DMS153 (cell line): Measurements from ENCODE around the gene LRP10.

Experiments used
- DNase-seq: peaks from one replicate; lab custom pipeline; 2025; lab: John Stamatoyannopoulos, UW

Gene LRP10

DNA sequence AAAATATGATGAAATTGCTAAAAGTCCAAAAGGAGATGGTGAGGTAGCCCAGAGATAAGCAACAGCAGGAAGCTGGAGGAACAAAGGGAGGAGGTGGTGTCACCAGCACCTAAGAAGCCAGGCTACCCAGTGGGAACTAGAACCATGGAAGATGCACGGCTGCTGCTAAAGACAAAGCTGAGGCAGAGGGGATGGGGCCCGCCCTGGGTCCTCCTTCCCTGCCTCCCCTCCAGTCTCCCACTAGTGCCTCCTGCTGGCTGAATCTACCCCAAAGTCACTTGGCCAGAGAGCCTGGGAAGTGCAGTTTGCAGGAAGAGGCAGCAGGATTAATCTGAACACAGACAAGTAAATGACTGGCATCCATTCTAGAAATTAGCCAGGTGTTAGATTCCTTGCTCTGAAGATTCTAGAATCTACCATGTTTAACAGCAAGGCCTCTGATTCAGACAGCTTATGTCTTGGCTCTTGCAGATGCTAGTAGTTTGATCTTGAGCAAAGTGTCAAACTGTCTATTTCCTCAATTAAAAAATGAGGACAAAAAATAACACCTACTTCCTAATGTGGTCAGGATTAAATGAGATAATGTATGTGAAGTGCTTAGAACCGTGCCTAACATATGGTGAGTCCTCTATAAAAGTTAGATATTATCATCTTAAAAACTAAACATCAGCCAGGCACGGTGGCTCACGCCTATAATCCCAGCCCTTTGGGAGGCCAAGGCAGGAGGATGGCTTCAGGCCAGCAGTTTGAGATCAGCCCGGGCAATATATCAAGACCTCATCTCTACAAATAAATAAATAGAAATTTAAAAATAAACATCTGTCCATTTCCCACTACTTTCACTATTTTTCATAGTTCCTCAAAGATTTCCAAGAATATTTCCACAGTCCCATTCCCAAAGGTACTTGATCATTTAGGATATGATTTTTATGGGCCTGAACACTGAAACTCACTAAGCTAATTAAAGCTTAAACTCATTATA lies 5.8 kb upstream of the LRP10 start:
- no peak for DNase-seq

DNA sequence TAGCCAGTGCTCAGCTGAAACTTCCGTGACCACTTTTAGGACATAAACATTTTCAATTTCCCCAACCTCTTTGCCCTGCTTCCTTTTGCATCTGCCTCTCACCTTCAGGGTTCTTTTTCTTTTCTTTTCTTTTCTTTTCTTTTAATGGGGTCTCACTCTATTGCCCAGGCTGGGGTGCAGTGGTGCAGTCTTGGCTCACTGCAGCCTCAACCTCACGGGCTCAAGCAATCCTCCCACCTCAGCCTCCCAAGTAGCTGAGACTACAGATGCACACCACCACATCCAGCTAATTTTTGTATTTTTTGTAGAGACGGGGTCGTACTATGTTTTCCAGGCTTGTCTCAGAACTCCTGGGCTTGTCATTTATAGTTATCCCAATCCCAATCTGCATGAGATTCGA lies 4.7 kb upstream of the LRP10 start:
- DNase-seq: no peak

DNA sequence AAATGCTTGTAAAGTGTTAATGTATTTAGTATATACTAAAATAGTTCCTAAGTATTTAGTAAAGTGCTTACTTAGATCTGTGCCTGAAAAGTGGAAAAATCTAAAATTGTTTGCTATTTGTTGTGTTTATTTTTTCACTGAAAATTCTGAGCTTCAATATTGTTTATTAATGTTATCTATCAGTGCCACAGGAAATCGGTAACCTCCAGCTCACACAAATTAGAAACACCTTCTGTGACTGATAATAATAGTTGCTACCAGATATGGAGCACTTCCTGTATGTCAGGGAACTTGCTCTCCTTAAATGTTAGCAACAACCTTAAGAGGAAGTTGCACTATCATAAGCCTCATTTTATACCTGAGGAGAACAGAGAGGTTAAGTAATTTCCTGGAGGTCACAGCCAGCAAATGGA lies 723 bp upstream of the LRP10 start:
- DNase-seq: no peak

DNA sequence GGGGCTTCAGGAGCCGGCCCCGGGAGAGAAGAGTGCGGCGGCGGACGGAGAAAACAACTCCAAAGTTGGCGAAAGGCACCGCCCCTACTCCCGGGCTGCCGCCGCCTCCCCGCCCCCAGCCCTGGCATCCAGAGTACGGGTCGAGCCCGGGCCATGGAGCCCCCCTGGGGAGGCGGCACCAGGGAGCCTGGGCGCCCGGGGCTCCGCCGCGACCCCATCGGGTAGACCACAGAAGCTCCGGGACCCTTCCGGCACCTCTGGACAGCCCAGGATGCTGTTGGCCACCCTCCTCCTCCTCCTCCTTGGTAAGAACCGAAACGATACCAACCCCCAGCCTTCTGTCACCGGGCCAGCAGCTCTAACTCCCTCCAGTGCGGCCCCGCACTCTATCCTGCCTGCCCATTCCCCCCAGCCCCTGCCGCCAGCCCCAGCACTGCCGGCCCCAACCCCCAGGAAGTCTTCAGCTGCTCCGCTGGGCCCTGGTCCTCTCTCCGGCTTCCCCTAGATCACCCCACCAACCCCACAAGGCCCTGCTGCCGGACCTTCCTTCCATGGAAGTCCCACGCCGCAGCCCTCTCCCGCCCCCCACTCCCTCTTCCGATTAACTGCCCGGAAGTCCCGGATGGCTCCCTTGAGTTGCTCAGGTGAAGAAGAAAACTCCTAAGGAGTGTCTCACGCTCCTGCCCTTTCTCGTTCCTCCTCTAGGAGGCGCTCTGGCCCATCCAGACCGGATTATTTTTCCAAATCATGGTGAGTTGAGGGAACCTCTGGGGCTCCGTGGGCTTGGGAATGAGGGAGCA lies 693 bp downstream of the LRP10 start:
- DNase-seq: peak; percentile 62

DNA sequence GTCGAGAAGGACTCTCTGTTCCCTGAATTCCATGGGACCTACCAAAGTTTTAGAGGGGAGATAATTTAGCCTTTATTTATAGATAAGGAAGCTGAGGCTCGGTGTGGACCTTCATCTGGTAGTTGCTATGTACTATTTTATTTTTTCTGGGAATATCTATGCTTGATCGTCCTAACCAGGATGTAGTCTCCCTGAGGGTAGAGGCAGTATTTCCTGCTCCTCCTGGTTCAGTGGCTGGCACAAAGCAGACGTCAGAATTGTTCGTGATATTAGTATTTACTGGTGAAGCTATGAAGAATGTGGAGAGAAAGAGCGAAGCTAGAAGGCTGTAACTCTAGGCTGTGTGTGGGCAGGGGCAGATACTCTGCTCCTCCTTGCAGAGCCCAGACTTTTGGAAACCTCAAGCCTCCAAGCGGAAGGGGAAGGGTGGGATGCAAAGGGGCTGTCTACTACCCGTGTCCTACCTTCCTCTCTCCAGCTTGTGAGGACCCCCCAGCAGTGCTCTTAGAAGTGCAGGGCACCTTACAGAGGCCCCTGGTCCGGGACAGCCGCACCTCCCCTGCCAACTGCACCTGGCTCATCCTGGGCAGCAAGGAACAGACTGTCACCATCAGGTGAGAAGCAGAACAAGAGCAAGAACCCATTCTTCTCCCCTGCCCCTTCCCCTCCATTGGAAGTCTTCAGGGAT lies 1.4 kb downstream of the LRP10 start:
- no peak for DNase-seq

DNA sequence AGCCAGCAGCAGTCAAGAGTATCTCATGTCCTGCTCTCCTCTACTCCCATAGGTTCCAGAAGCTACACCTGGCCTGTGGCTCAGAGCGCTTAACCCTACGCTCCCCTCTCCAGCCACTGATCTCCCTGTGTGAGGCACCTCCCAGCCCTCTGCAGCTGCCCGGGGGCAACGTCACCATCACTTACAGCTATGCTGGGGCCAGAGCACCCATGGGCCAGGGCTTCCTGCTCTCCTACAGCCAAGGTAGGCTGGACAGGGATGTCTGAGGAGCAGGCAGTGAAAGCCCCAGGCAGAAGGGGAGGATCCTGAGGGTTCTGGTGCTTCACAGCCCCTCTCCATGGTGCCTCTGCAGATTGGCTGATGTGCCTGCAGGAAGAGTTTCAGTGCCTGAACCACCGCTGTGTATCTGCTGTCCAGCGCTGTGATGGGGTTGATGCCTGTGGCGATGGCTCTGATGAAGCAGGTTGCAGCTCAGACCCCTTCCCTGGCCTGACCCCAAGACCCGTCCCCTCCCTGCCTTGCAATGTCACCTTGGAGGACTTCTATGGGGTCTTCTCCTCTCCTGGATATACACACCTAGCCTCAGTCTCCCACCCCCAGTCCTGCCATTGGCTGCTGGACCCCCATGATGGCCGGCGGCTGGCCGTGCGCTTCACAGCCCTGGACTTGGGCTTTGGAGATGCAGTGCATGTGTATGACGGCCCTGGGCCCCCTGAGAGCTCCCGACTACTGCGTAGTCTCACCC lies 3.6 kb downstream of the LRP10 start:
- no peak for DNase-seq

DNA sequence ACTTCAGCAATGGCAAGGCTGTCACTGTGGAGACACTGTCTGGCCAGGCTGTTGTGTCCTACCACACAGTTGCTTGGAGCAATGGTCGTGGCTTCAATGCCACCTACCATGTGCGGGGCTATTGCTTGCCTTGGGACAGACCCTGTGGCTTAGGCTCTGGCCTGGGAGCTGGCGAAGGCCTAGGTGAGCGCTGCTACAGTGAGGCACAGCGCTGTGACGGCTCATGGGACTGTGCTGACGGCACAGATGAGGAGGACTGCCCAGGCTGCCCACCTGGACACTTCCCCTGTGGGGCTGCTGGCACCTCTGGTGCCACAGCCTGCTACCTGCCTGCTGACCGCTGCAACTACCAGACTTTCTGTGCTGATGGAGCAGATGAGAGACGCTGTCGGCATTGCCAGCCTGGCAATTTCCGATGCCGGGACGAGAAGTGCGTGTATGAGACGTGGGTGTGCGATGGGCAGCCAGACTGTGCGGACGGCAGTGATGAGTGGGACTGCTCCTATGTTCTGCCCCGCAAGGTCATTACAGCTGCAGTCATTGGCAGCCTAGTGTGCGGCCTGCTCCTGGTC lies 4.3 kb downstream of the LRP10 start:
- no peak for DNase-seq

DNA sequence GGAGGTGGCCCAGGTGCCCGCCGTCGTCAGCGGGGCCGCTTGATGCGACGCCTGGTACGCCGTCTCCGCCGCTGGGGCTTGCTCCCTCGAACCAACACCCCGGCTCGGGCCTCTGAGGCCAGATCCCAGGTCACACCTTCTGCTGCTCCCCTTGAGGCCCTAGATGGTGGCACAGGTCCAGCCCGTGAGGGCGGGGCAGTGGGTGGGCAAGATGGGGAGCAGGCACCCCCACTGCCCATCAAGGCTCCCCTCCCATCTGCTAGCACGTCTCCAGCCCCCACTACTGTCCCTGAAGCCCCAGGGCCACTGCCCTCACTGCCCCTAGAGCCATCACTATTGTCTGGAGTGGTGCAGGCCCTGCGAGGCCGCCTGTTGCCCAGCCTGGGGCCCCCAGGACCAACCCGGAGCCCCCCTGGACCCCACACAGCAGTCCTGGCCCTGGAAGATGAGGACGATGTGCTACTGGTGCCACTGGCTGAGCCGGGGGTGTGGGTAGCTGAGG lies 5.5 kb downstream of the LRP10 start:
- no peak for DNase-seq

DNA sequence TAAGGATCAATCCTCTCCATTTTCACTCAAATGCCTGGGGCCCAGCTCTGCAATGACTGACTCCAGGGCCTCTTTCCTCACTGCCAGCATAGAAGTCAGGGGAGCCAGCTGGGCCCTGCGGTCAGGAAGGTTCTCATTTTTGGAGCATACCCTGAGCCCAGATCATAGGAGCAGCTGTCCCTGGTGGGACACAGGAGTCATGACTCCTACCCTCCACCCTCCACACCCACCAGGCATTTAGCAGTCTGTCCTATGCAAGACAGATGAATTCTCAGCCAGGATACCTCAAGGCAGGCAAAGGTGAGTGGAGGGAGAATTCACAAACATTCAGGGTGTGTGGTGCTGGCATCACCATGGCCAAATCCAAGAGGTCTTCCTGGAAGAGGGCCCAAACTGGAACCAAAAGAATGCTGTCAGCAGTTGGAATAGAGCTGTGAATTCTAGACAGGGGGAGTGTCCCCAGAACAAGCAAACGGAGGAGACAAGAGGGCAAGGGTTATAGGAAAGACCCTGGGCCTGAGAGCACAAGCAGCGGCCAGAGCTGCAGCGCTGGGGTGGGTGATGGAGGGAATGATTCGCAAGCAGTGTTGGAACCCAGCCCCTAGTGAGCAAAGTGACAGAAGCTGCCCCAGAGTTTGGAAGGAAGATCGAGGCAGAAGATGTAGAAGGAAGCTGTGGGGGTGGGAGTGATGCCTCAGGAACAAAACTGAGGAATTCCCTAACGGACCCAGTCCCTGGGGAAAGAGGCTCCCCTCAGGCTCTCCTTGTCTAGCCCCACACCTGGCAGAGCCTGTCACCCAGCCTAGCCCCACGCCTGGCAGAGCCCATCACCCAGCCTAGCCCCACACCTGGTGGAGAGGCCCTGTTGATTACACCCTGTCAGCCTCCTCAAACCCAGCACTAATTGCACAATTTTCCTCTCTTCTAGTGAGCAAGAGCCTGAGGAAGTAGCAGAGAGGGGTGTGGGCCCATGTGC lies 7.0 kb downstream of the LRP10 start:
- no peak for DNase-seq

DNA sequence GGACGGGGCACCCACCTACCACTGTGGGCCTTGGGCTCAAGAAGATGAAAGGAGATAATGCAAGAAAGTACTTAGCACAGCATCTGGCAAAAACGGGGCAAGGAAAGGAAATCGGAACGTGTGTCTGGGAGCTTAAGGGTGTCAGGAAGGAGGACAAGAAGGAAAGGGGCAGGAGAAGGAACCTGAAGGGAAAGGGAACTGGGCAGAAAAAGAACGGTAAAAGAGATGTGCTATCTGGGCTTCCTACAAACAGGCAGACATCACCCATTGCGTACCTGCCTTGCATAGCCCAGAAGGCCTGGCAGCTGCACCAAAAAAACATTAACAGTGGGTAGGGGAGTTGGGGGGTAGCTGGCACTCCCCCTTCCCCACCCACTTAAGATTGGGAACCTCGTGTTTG lies 10.5 kb downstream of the LRP10 start:
- DNase-seq: no peak

DNA sequence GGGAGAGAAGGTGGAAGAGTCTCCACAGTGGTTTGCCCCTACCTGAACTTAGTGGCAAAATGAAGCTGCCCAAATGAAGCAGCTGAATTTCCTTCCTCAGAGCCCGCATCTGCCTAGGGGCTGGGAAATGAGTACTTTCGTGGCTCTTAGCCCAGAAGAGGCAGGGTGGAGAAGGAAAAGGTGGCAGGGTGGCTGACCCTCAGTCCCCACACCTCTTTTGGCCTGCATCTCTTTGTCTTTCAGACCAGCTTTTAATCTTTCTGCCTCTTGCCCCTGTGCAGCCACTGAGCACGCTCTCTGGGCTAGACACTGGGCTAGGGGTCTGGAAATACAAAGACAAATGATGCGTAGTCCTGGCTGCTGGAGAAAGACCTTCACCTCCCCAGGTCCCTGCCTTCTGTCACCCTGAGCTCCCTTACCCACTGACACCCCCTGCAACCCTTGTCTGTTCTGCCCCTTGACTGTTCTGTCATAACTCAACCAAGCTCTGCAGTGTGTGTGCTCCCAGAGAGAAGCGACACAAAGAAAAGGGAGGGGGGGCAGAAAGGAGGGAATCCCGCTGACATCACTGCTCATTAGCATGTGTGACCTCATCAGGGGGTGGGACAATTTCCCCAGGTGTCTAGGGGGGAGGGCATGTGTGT lies 11.1 kb downstream of the LRP10 start:
- peak; percentile 22 for DNase-seq

DNA sequence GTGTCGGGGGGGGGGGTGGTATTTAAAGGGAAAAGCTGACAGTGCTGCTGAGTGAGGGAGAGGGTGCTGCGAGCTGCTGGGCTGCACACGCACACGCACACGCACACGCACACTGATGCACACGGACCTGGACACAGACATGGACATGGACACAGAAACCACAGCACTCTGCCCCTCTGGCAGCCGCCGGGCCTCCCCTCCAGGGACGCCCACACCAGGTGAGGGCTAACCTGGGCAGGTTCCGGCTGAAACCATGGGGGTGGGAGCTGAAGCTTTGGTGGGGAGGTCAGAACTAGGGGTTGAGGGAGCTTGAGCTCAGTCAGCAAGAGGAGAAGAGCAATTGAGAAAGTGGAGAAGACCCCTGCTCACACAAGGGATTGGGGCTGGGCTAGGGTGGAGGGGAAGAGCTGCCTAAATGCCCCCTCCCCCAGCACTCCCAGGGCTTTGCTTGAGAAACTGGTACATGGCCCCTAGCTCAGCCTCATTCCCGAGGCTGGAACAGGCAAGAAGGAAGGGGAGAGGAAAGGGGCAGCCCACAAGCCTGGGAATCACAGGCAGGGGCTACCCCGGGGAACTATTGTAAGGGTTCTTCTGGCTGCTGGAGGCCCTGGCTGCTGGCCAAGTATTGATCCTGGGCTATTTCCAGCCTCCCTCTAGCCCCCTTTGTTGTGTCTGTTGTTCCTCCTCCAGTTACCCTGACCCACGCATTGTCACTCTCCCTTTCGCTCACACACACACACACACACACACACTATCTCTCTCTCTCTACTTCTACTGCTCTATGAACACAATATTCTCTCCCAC lies 11.8 kb downstream of the LRP10 start, which contains the start of gene REM2:
REM2 (plus strand) TSS at position 50 of the 804 bp plus-strand sequence; CDS start at position 116, 66 bp downstream.
- no peak for DNase-seq

DNA sequence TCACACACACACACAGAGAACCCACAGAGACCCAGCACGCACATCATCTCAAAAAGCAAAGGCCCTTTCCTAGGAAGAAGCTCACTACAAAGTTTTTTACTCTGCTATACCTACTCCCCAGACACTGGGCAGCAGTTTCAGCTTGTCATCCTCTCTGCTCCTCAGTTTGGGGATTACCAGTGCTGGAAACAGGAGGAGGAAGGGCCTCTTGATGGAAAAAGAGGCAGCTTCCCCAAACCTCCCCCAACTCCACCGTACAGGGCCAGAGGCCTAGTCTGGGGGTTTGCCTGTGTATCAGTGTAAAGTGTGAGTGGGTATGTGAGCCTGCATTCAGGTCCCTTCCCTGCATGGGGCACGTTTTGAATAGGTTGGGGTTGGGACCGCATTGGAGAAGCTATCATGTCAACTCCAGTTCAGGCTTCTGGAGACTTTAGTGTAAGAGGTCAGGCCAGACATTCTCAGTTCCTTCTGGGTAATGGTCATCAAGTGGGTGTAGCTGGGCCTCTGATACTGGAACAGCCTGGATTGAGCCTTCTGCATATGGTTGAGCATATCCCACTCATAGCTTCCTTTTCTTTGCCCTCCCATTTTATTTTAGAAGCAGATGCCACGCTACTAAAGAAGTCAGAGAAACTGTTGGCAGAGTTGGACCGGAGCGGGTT lies 12.7 kb downstream of the LRP10 start:
- no peak for DNase-seq

DNA sequence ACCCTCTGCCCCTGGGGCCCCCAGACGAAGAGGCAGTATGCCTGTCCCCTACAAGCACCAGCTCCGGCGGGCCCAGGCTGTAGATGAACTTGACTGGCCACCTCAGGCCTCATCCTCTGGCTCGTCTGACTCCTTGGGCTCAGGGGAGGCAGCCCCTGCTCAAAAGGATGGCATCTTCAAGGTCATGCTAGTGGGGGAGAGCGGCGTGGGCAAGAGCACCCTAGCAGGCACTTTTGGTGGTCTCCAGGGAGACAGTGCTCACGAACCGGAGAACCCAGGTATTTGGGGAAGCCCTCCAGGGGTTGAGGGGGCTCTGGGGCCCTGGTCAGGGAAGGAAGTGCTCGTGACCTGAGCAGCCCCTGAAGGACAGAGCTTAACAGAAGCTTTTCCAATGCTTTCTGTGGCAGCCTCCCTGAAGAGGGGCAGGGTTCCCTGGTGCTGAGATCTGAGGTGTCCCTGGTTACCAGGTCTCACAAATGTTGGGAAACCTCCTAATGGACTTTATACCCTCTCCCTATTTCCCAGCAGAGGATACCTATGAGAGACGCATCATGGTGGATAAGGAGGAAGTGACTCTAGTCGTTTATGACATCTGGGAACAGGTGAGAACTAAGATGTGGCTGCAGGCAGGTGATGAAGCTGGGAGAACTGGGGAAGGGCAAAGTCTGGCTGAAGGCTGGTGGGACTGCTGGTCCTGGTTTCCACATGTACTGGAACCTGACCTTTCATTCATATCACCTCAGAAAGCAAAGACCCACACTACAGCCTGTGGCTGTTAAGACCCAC lies 13.4 kb downstream of the LRP10 start:
- DNase-seq: no peak

DNA sequence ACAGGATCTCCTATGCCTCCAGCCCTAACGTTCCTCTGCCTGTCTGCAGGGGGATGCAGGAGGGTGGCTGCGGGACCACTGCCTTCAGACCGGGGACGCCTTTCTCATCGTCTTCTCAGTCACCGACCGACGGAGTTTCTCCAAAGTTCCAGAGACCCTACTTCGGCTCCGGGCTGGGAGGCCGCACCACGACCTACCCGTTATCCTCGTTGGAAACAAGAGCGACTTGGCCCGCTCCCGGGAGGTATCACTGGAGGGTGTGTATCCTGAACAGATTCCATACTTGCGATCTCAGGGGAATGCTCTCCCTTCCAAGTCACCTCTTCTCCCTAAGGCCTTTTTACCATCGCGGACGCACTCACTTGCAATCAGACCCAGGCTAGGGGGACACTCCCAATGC lies 14.4 kb downstream of the LRP10 start:
- no peak for DNase-seq

DNA sequence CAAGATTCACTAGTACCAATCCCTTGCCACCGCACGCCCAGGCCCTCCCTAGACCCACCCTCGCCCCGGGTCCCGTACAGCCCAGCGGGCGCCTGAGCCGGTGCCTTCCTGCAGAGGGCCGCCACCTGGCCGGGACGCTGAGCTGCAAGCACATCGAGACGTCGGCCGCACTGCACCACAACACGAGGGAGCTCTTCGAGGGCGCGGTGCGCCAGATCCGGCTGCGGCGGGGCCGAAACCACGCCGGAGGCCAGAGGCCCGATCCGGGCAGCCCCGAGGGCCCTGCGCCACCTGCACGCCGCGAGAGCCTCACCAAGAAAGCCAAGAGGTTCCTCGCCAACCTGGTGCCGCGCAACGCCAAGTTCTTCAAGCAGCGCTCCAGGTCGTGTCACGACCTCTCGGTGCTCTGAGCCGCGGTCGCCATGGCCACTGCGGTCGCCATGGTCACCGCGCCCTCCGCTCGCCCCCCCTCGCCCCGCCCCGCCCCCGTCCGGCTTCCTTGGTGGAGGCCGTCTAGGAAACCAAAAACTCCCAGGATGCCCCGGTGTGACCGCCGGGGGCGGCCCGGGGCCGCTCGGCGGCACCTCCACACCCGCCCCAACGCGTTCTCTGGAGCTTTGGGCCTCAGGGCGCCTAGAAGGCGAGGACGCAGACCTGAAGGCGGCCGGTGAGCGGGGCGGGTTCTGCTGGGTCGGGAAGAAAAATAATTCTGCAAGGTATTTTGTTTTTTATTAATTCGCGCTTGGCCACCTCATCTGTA lies 15.1 kb downstream of the LRP10 start:
- peak; percentile 60 for DNase-seq
